WI38 (cell line): ENCODE measurements around the gene GLT6D1.
A peak's percentile ranks its signal among the peaks of the same experiment; 100 is the strongest.

Experiments
- H3K4me3 ChIP-seq: 2 replicates; pipeline ENCODE4 v1.5.1; 2011; ENCODE audit warnings: low read depth, mild to moderate bottlenecking, control low read depth, low read length
- CTCF ChIP-seq: IDR thresholded peaks from 2 replicates; pipeline ENCODE4 v1.5.1; 2012; ENCODE audit warnings: low read depth, mild to moderate bottlenecking, control low read depth, low read length

The GLT6D1 gene

GRCh38 chr9:135606885-135607259 lies 32.5 kb downstream of the GLT6D1 start:
- no peak overlapping the region for H3K4me3 ChIP-seq
- no peak for TF ChIP-seq CTCF

- H3K4me3 ChIP-seq, result no peak overlapping the region
- no peak for TF ChIP-seq CTCF
These were observed 34.0 kb downstream of the GLT6D1 start for GRCh38 chr9:135605238-135605781.

DNA sequence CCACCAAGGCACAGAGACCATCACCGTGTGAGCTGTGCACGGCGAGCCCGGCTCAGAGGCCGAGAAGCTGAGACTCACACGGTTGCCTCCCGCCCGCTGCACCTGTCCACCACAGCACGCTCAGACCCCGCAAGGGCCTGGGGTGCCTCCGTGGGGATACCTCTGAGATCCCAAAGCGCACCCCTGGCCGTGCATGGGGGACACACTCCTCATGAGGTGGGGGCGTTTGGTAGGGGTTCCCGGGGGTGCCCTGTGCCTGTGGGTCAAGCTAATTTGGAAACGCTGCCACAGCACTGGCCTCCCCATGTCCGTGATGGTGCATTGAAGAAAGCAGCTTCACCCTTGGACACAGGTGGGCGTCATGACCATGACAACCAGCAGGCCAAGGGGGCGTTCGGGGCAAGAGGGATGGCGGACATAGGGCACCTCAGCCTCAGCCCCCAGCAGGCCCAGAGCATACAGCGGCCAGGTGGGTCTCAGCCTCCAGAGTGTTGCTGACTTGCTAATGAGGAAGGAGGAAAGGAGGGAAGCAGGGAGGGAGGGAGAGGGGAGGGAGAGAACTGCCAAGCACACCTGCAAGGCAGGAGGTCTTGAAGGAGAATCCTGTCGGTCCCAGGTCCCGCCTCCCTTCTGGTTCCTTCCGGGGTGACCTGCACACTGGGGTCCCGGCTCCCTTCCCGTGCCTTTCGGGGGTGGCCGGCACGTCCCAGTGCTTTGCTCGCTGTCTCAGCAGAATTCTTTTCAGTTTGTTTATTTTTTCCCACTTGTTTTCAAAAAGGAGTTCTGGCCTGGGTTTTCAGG lies 34.7 kb downstream of the GLT6D1 start:
- TF ChIP-seq CTCF, result no peak
- no peak overlapping the region for H3K4me3 ChIP-seq

DNA sequence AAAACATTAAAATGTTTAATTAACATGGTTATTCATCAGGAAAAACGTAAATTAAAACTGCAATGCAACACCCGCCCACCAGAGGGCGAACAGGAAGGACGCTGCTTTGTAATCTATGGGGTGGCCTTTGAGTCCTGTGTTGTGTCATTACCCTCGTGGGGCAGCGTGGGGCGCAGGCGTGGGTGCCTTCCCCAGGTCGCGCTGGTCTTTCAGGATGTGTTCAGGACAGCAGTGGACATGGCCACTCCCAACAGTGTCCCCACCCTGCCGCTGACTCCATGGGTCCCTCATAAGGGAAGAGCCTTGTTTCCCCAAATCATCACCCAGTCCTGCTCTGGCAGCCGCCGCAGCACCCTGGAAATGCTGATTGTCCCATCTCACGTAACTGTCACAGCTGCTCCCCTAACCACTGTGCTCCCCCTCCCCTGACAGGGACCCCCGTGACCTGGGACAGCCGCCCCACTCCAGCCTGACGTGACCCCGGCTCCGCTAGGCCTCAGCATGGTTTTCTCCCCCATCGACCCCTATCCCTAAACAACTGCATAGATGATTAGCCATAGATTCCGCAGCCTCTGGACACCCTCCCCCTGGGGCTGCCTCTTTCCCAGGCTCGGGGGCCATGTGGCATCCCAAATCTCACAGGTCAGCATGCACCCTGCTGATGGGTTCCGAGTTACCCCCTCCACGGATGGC lies 36.4 kb downstream of the GLT6D1 start:
- peak; percentile 80 for TF ChIP-seq CTCF
- H3K4me3 ChIP-seq, result no peak overlapping the region

GRCh38 chr9:135601988-135602387 lies 37.4 kb downstream of the GLT6D1 start:
- H3K4me3 ChIP-seq, result no peak overlapping the region
- TF ChIP-seq CTCF, result no peak

GRCh38 chr9:135600296-135600817 lies 39.0 kb downstream of the GLT6D1 start:
- TF ChIP-seq CTCF, result no peak
- H3K4me3 ChIP-seq, result no peak overlapping the region

DNA sequence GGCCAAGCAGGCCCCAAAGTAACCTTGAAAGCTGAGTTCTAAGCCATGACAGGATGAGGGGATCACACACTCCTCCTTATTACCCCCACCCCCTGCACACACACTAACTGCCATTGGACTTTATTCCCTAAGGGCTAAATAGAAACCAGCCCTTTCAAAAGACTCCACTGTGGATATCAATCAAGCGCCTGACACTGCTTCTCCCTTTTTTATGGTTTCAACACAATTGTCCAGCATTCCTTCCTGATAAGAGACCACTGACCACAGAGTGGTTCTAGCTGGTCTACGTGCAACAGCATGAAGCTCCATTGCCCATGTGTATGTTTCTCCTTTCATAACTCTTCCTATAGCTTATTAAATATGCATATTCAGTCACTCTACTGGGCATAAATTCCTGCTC lies 43.1 kb downstream of the GLT6D1 start:
- no peak for TF ChIP-seq CTCF
- no peak overlapping the region for H3K4me3 ChIP-seq
